ENCODE data around the gene KHK. TPM values are rescaled to one million over a fixed set of nuclear protein-coding genes. Genes with fewer than 3 reads are reported as not detected.

Gene KHK
- total and polyA plus RNA-seq, 9 of the 15 experiments (the other 6 are each of a cell fraction or from before 2014, with no cell fraction given): 1.5 to 10.7 (median 5.2) TPM

DNA sequence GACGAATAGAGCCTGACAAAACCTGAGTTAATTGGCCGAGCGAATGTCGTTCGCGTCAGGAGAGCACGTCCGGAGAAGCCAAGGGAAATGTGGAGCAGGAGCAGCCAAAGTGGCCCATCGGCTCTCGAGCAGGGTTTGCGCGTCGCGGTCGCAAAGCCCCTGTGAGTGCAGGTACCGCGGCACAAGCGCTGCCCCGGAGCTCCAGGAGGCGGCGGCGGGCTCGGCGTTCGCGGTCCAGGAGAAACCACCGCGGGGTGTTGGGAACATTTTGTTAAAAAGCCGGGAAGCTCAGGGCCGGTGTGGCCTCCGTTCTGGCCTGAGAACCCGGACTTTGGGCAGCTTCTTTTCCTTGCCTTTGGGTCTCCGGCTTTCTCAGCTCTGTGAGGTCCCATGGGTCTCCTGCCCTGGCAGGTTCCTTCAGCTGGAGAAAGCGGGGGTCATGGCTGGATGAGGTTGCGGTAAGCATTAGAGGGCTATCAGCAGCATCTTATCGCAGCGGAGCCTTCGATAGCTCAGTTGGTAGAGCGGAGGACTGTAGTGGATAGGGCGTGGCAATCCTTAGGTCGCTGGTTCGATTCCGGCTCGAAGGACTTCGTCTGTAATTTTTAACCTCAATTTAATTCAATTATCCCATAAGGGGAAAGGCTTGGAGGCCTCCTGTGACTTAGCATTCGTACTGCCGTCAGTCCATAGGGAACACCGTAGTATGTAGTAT, 36.1 kb upstream of the KHK start (continued):
- no peak for TF ChIP-seq PURB (CRISPR knock-in tag; IDR thresholded peaks at IDR 0.05; ENCODE audit: low read depth)
- no peak for TF ChIP-seq SMARCC2 (IDR thresholded peaks at IDR 0.05; ENCODE audit: low read depth)
- TF ChIP-seq FOXA3 (CRISPR knock-in tag; conservative IDR thresholded peaks at IDR 0.05 in 1 of 2, IDR thresholded peaks at IDR 0.05 in 1 of 2): no peak
- TF ChIP-seq POLR3G (IDR thresholded peaks at IDR 0.05; ENCODE audit: extremely low read depth, insufficient read length, insufficient replicate concordance): no peak
- no peak; the same call in 1 of the 2 replicates for TF ChIP-seq PRMT5 (CRISPR knock-in tag; IDR thresholded peaks at IDR 0.05)
- TF ChIP-seq, protein P1, sequence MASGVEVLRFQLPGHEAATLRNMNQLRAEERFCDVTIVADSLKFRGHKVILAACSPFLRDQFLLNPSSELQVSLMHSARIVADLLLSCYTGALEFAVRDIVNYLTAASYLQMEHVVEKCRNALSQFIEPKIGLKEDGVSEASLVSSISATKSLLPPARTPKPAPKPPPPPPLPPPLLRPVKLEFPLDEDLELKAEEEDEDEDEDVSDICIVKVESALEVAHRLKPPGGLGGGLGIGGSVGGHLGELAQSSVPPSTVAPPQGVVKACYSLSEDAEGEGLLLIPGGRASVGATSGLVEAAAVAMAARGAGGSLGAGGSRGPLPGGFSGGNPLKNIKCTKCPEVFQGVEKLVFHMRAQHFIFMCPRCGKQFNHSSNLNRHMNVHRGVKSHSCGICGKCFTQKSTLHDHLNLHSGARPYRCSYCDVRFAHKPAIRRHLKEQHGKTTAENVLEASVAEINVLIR (CRISPR knock-in tag; IDR thresholded peaks at IDR 0.05): no peak
- TF ChIP-seq SNRNP70 (optimal IDR thresholded peaks at IDR 0.05; ENCODE audit: low read depth, low read length): no peak
- no peak for TF ChIP-seq U2AF2 (optimal IDR thresholded peaks at IDR 0.05; ENCODE audit: low read depth, low read length)
- TF ChIP-seq NFYB (IDR thresholded peaks at IDR 0.05; ENCODE audit: extremely low read depth, insufficient read length): no peak
- TF ChIP-seq, protein P2, sequence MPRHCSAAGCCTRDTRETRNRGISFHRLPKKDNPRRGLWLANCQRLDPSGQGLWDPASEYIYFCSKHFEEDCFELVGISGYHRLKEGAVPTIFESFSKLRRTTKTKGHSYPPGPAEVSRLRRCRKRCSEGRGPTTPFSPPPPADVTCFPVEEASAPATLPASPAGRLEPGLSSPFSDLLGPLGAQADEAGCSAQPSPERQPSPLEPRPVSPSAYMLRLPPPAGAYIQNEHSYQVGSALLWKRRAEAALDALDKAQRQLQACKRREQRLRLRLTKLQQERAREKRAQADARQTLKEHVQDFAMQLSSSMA (CRISPR knock-in tag; IDR thresholded peaks at IDR 0.05): 0 out of 2 replicates have a peak, but pooled peaks have one; percentile 45
- TF ChIP-seq, protein P3, sequence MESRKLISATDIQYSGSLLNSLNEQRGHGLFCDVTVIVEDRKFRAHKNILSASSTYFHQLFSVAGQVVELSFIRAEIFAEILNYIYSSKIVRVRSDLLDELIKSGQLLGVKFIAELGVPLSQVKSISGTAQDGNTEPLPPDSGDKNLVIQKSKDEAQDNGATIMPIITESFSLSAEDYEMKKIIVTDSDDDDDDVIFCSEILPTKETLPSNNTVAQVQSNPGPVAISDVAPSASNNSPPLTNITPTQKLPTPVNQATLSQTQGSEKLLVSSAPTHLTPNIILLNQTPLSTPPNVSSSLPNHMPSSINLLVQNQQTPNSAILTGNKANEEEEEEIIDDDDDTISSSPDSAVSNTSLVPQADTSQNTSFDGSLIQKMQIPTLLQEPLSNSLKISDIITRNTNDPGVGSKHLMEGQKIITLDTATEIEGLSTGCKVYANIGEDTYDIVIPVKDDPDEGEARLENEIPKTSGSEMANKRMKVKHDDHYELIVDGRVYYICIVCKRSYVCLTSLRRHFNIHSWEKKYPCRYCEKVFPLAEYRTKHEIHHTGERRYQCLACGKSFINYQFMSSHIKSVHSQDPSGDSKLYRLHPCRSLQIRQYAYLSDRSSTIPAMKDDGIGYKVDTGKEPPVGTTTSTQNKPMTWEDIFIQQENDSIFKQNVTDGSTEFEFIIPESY (CRISPR knock-in tag; IDR thresholded peaks at IDR 0.05): peak; percentile 99
- no peak for TF ChIP-seq ZNF175 (CRISPR knock-in tag; IDR thresholded peaks at IDR 0.05; ENCODE audit: low read depth)
- TF ChIP-seq TAF9B (IDR thresholded peaks at IDR 0.05; ENCODE audit: partially characterized antibody): no peak
- TF ChIP-seq, protein P4, sequence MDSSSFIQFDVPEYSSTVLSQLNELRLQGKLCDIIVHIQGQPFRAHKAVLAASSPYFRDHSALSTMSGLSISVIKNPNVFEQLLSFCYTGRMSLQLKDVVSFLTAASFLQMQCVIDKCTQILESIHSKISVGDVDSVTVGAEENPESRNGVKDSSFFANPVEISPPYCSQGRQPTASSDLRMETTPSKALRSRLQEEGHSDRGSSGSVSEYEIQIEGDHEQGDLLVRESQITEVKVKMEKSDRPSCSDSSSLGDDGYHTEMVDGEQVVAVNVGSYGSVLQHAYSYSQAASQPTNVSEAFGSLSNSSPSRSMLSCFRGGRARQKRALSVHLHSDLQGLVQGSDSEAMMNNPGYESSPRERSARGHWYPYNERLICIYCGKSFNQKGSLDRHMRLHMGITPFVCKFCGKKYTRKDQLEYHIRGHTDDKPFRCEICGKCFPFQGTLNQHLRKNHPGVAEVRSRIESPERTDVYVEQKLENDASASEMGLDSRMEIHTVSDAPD (CRISPR knock-in tag; IDR thresholded peaks at IDR 0.05): no peak
- TF ChIP-seq, protein P5, sequence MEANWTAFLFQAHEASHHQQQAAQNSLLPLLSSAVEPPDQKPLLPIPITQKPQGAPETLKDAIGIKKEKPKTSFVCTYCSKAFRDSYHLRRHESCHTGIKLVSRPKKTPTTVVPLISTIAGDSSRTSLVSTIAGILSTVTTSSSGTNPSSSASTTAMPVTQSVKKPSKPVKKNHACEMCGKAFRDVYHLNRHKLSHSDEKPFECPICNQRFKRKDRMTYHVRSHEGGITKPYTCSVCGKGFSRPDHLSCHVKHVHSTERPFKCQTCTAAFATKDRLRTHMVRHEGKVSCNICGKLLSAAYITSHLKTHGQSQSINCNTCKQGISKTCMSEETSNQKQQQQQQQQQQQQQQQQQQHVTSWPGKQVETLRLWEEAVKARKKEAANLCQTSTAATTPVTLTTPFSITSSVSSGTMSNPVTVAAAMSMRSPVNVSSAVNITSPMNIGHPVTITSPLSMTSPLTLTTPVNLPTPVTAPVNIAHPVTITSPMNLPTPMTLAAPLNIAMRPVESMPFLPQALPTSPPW (CRISPR knock-in tag; IDR thresholded peaks at IDR 0.05): 0 out of 2 replicates have a peak, but pooled peaks have one; percentile 14
- no peak for TF ChIP-seq TCF3 (CRISPR knock-in tag; IDR thresholded peaks at IDR 0.05)
- TF ChIP-seq NCOA6 (IDR thresholded peaks at IDR 0.05): no peak
- peak in 1 of 2 experiments; percentile 76; a peak in 1 of 4 replicates for TF ChIP-seq HDAC1 (IDR thresholded peaks at IDR 0.05)
- TF ChIP-seq CC2D1A (IDR thresholded peaks at IDR 0.05): no peak
- TF ChIP-seq, protein P6, sequence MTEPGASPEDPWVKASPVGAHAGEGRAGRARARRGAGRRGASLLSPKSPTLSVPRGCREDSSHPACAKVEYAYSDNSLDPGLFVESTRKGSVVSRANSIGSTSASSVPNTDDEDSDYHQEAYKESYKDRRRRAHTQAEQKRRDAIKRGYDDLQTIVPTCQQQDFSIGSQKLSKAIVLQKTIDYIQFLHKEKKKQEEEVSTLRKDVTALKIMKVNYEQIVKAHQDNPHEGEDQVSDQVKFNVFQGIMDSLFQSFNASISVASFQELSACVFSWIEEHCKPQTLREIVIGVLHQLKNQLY (CRISPR knock-in tag; conservative IDR thresholded peaks at IDR 0.05): no peak; a peak in 1 of 4 replicates
